MM.1S (cell line): ENCODE measurements around the gene RNF214.

Experiments
- CTCF ChIP-seq: fragments of 300-600 bp; sonication (generic); IDR thresholded peaks from 2 replicates; pipeline ENCODE4 v1.5.1; 2016; ENCODE audit warnings: antibody characterized with exemption, low read length, mixed read lengths
- EZH2 ChIP-seq: fragments of 300-600 bp; sonication (generic); optimal IDR thresholded peaks from 2 replicates; pipeline ENCODE3; 2017; ENCODE audit warnings: low read depth, mild to moderate bottlenecking, antibody characterized with exemption, low read length, mixed read lengths
- EZH2phosphoT487 ChIP-seq: fragments of 300-600 bp; sonication (generic); IDR thresholded peaks from 2 replicates; pipeline ENCODE4 v1.6.1; 2018; ENCODE audit warnings: antibody characterized with exemption, low read length

GRCh38 chr11:117300773-117301172, 68.3 kb downstream of the RNF214 start:
- TF ChIP-seq CTCF (no peak), EZH2phosphoT487 (no peak), EZH2 (no peak)
